Right cardiac atrium (tissue), 5 donors: ENCODE measurements around the gene SLC38A11. TPM values are rescaled to one million over a fixed set of nuclear protein-coding genes. Genes with fewer than 3 reads are reported as not detected.
"Not testable (repeated sequence)": the region's sequence is repeated elsewhere in the genome, so short reads cannot be mapped to it uniquely, and the experiment has no call there.

Source experiments
- ATAC-seq, 2 donors: fragments of 200-7000 bp; cut with Tn5 transposase; one replicate each; pipeline versions ENCODE4 v1.8.0 to v1.9.1; 2020; ENCODE audit warnings: moderate library complexity in 2 of 2, mild to moderate bottlenecking in 1 of 2
- DNase-seq, 3 donors: peaks; one replicate each; pipeline ENCODE4 v3.0.0-alpha.2; 2020
- H3K27ac ChIP-seq: one replicate; pipeline ENCODE4 v1.5.1; 2013; ENCODE audit warnings: mild to moderate bottlenecking, low read length, control low read depth, moderate library complexity
- H3K27me3 ChIP-seq: one replicate; pipeline ENCODE4 v1.6.1; 2013; ENCODE audit not compliant: control insufficient read depth, insufficient read depth
- H3K4me1 ChIP-seq: one replicate; pipeline ENCODE4 v1.6.1; 2013; ENCODE audit warnings: low read length; ENCODE audit not compliant: control insufficient read depth, insufficient read depth
- H3K4me3 ChIP-seq: one replicate; pipeline ENCODE4 v1.5.1; 2013; ENCODE audit warnings: low read length, control low read depth
- H3K9me3 ChIP-seq: one replicate; pipeline ENCODE4 v1.6.1; 2013; ENCODE audit warnings: low read length; ENCODE audit not compliant: control insufficient read depth
- WGBS: extraction: QIAGEN DNeasy Blood & Tissue Kit; methylation state at CpG from one replicate; pipeline ENCODE4 v1.1.7; 2013; 5-methylcytosine and 5-hydroxymethylcytosine counted together
- intact Hi-C, 4 donors: fragments of 100-400 bp; cut with DNase I; formaldehyde crosslinking; loops; one replicate each; pipeline versions ENCODE4 v1.11.0 to v1.14.0; 2022 to 2023
- long read RNA-seq, 4 donors: library from polyadenylated mRNA; unstranded; transcript quantifications; one replicate each; pipeline ENCODE4 v2.0.0, GENCODE V29; 2020 to 2021
- polyA plus RNA-seq: library from polyadenylated mRNA; stranded (reverse); fragments of 200-250 nt; gene quantifications from one replicate; pipeline ENCODE4 v1.2.3, GENCODE V29; 2013
- total RNA-seq, 4 donors: library from RNA; stranded (reverse); fragmentation: NEBNext Ultra II Directional; extraction: Animal tissue kit (Norgen Biotek cat#: 25700); gene quantifications; one replicate each; pipeline ENCODE4 v1.2.1, GENCODE V29; 2021
- donor health status: healthy with polysubstance abuse.
- donor health status: DM: no; HTN: yes; CAD: no.
- donor health status: DM: no; HTN: no; CAD: no.
- donor health status: DM: no; HTN: yes; CAD: no; lungs with severe emphysema.
- donor health status: DM: yes; HTN: yes; CAD: no.

SLC38A11 gene
- total RNA-seq (under 1 TPM in 2 of 4 donors, not detected in 2; 0.08 to 0.17 TPM), polyA plus RNA-seq (0.25 TPM)
- long read RNA-seq, donor 1, result 0 reads
- long read RNA-seq, donor 2, result 0 reads
- long read RNA-seq, donor 3, result 0 reads
- long read RNA-seq, donor 4, result 0 reads

GRCh38 chr2:164954954-164955701 is at the start of gene SLC38A11:
TSS of gene SLC38A11 (minus strand) at chr2:164955525. CDS start at chr2:164955247, 278 bp downstream.
- DNase-seq (peak; percentile 23 to 61 (median 60)), ATAC-seq (peak; percentile 65 to 81)
- WGBS, result 11% methylated on average over 34 of the region's 34 CpGs
- H3K4me3 ChIP-seq, result peak within 1 kb of the TSS; percentile 31
- H3K9me3 ChIP-seq, result no peaks in the 10 kb centered on the region
- no peak within 1 kb of the TSS for H3K27ac ChIP-seq
- no peaks in the 10 kb centered on the region for H3K27me3 ChIP-seq
- H3K4me1 ChIP-seq, result no peaks in the 10 kb centered on the region
- intact Hi-C loops, result no loop called here

GRCh38 chr2:165003443-165004130 is 48.3 kb upstream of the SLC38A11 start:
- WGBS, result 89% methylated on average over 24 of the region's 24 CpGs
- H3K9me3 ChIP-seq, result no peaks in the 10 kb centered on the region

GRCh38 chr2:165002638-165003037 is 47.3 kb upstream of the SLC38A11 start:
- Histone ChIP-seq H3K27ac (no peak overlapping the region), H3K4me1 (no peaks in the 10 kb centered on the region), H3K4me3 (no peak overlapping the region), H3K9me3 (no peaks in the 10 kb centered on the region), H3K27me3 (no peaks in the 10 kb centered on the region)
- no peak for DNase-seq
- WGBS, result 64% methylated on average over 1 of the region's 1 CpG
- no peak for ATAC-seq
- intact Hi-C loops, result no loop called here

More at GRCh38 chr2:165003443-165004130, 48.3 kb upstream of the SLC38A11 start:
- peak in 1 of 3 donors; percentile 41 for DNase-seq
- no peak overlapping the region for H3K27ac ChIP-seq
- ATAC-seq, result no peak
- no peaks in the 10 kb centered on the region for H3K4me1 ChIP-seq
- no peak overlapping the region for H3K4me3 ChIP-seq
- intact Hi-C loops, result no loop called here
- H3K27me3 ChIP-seq, result no peaks in the 10 kb centered on the region

- intact Hi-C loops, result not testable (repeated sequence)
Observed at GRCh38 chr2:164994664-164995299, 39.5 kb upstream of the SLC38A11 start.

GRCh38 chr2:164993287-164994016 is 38.1 kb upstream of the SLC38A11 start:
- no peaks in the 10 kb centered on the region for H3K9me3 ChIP-seq
- no peak overlapping the region for H3K27ac ChIP-seq
- no peak for DNase-seq
- no peak for ATAC-seq
- 72% methylated on average over 19 of the region's 19 CpGs for WGBS
- H3K4me1 ChIP-seq, result no peaks in the 10 kb centered on the region
- intact Hi-C loops, result no loop called here
- no peak overlapping the region for H3K4me3 ChIP-seq
- H3K27me3 ChIP-seq, result no peaks in the 10 kb centered on the region

More at GRCh38 chr2:164994664-164995299, 39.5 kb upstream of the SLC38A11 start:
- not testable (repeated sequence) for H3K9me3 ChIP-seq, H3K27me3 ChIP-seq, H3K27ac ChIP-seq, ATAC-seq, H3K4me1 ChIP-seq, H3K4me3 ChIP-seq
- peak in 1 of 3 donors; percentile 48 for DNase-seq
- WGBS, result 96% methylated on average over 43 of the region's 43 CpGs

GRCh38 chr2:164992818-164993217 is 37.5 kb upstream of the SLC38A11 start:
- Histone ChIP-seq H3K4me1 (no peaks in the 10 kb centered on the region), H3K9me3 (no peaks in the 10 kb centered on the region), H3K27ac (no peak overlapping the region), H3K27me3 (no peaks in the 10 kb centered on the region), H3K4me3 (no peak overlapping the region)
- DNase-seq (peak in 1 of 3 donors; percentile 15), ATAC-seq (peak in 1 of 2 donors; percentile 71)
- WGBS, result under 1% methylated on average over 5 of the region's 5 CpGs
- intact Hi-C loops, result no loop called here

GRCh38 chr2:164992093-164992454 is 36.7 kb upstream of the SLC38A11 start:
- H3K4me1 ChIP-seq, DNase-seq, intact Hi-C loops, H3K27me3 ChIP-seq, H3K4me3 ChIP-seq, H3K9me3 ChIP-seq: not testable (repeated sequence)
- H3K27ac ChIP-seq, result peak overlapping the region; percentile 19
- ATAC-seq, result peak; percentile 29 to 55

GRCh38 chr2:164991361-164992092 is 36.2 kb upstream of the SLC38A11 start:
- H3K4me1 ChIP-seq, H3K4me3 ChIP-seq, H3K27ac ChIP-seq, DNase-seq, intact Hi-C loops, H3K9me3 ChIP-seq, H3K27me3 ChIP-seq: not testable (repeated sequence)
- peak; percentile 31 to 55 for ATAC-seq

- intact Hi-C loops, H3K27ac ChIP-seq, H3K9me3 ChIP-seq, H3K27me3 ChIP-seq, H3K4me3 ChIP-seq, ATAC-seq, DNase-seq, H3K4me1 ChIP-seq: not testable (repeated sequence)
Observed at GRCh38 chr2:164990953-164991352, 35.6 kb upstream of the SLC38A11 start.

- intact Hi-C loops, H3K27me3 ChIP-seq, H3K4me1 ChIP-seq, H3K27ac ChIP-seq, ATAC-seq, H3K9me3 ChIP-seq, DNase-seq, H3K4me3 ChIP-seq: not testable (repeated sequence)
- WGBS, result 64% methylated on average over 3 of the region's 3 CpGs
Observed at GRCh38 chr2:164988805-164989204, 33.5 kb upstream of the SLC38A11 start.
